Measurements from ENCODE around the gene SQSTM1.
A peak's percentile ranks its signal among the peaks of the same experiment; 100 is the strongest.

The SQSTM1 gene

GRCh38 chr5:179822059-179822432, 1.3 kb downstream of the SQSTM1 start:
- Mint-ChIP-seq H3K4me1 (ENCODE audit: low read depth) (peaks cover 64% of the 10 kb centered on the region), H3K4me3 (peak overlapping the region; percentile 91), H3K27ac (peak overlapping the region; percentile 95), H3K27me3 (no peaks in the 10 kb centered on the region), H3K36me3 (ENCODE audit: low read depth) (peaks cover 55% of the 10 kb centered on the region), H3K9me3 (no peaks in the 10 kb centered on the region)
- no peak for DNase-seq

GRCh38 chr5:179822444-179822990, 1.8 kb downstream of the SQSTM1 start:
- Mint-ChIP-seq H3K27me3 (no peaks in the 10 kb centered on the region), H3K36me3 (ENCODE audit: low read depth) (peaks cover 60% of the 10 kb centered on the region), H3K27ac (peak overlapping the region; percentile 95), H3K4me1 (ENCODE audit: low read depth) (peaks cover 65% of the 10 kb centered on the region), H3K9me3 (no peaks in the 10 kb centered on the region), H3K4me3 (peak overlapping the region; percentile 91)
- DNase-seq, result no peak

- no peaks in the 10 kb centered on the region for H3K27me3 Mint-ChIP-seq
- DNase-seq, result no peak
- H3K4me1 Mint-ChIP-seq (ENCODE audit: low read depth), result peaks cover 65% of the 10 kb centered on the region
- H3K4me3 Mint-ChIP-seq, result no peak overlapping the region
- H3K27ac Mint-ChIP-seq, result peak overlapping the region; percentile 23
- H3K9me3 Mint-ChIP-seq, result no peaks in the 10 kb centered on the region
- peaks cover 76% of the 10 kb centered on the region for H3K36me3 Mint-ChIP-seq (ENCODE audit: low read depth)
These were observed 3.4 kb downstream of the SQSTM1 start for GRCh38 chr5:179823937-179824744.

DNA sequence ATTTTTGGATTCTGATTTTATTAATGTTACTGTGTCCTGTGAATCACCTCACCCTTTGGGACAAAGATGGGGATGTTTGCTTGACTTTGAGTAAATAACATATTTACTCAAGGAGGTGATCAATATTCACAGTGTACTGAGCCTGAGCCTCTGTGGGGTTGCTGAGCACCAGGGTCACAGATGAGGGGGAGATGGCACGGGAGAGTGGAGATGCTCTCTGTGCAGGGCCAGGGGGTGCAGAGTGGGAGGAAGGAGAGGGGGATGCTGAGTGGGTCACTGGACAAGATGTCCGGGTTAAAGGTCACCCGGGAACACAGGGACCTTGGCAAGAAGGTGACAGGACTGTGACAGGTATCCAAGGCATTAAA, 4.0 kb downstream of the SQSTM1 start:
- no peaks in the 10 kb centered on the region for H3K27me3 Mint-ChIP-seq
- H3K36me3 Mint-ChIP-seq (ENCODE audit: low read depth), result peaks cover 82% of the 10 kb centered on the region
- H3K4me3 Mint-ChIP-seq, result no peak overlapping the region
- H3K27ac Mint-ChIP-seq, result peak overlapping the region; percentile 23
- DNase-seq, result no peak
- H3K4me1 Mint-ChIP-seq (ENCODE audit: low read depth), result peaks cover 62% of the 10 kb centered on the region
- no peaks in the 10 kb centered on the region for H3K9me3 Mint-ChIP-seq

- H3K4me1 Mint-ChIP-seq (ENCODE audit: low read depth), result peaks cover 56% of the 10 kb centered on the region
- no peaks in the 10 kb centered on the region for H3K27me3 Mint-ChIP-seq
- peak overlapping the region; percentile 33 for H3K27ac Mint-ChIP-seq
- no peak overlapping the region for H3K4me3 Mint-ChIP-seq
- no peak for DNase-seq
- H3K36me3 Mint-ChIP-seq (ENCODE audit: low read depth), result peaks cover 92% of the 10 kb centered on the region
- H3K9me3 Mint-ChIP-seq, result no peaks in the 10 kb centered on the region
These were observed 5.0 kb downstream of the SQSTM1 start for GRCh38 chr5:179825655-179826182.

- DNase-seq, result peak; percentile 69
- no peaks in the 10 kb centered on the region for H3K27me3 Mint-ChIP-seq
- H3K27ac Mint-ChIP-seq, result peak overlapping the region; percentile 91
- H3K9me3 Mint-ChIP-seq, result no peaks in the 10 kb centered on the region
- peak overlapping the region; percentile 25 for H3K4me3 Mint-ChIP-seq
- peaks cover 99% of the 10 kb centered on the region for H3K36me3 Mint-ChIP-seq (ENCODE audit: low read depth)
- peaks cover 46% of the 10 kb centered on the region for H3K4me1 Mint-ChIP-seq (ENCODE audit: low read depth)
These were observed 7.0 kb downstream of the SQSTM1 start for GRCh38 chr5:179827680-179828079.

DNA sequence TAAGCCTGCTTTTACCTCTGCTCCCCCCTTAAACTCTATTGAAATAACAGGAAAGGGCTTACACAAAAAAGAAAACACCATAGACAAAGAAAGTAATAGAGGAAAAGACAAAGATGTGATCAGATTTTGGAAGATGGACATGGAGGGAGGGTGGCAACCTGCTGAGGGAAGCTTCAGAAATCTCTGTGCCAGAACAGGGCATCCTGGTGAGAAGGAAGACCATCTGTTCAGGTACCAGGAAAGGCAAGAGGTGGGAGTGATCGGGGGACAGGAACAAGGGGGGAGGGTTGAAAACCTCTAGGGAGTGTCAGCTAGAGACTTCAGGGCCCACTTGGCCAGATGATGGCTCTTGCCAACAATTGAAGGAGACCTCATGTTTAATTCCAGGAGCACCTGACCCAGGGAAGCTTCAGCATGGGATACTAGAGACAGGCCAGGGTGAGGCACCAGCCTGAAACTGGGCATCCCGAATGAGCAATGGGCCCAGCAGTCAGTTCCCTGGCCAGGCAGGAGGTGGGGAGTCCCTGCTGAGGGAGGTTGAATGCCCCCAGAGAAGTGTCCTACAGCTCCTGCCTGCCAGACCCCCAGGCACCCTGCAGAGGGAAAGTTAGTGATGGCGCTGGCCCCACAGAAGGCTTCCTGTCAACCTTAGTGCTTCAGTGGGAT, 8.2 kb downstream of the SQSTM1 start:
- Mint-ChIP-seq H3K36me3 (ENCODE audit: low read depth) (peaks cover 99% of the 10 kb centered on the region), H3K4me1 (ENCODE audit: low read depth) (peaks cover 43% of the 10 kb centered on the region), H3K27ac (peak overlapping the region; percentile 81), H3K27me3 (no peaks in the 10 kb centered on the region), H3K9me3 (no peaks in the 10 kb centered on the region), H3K4me3 (no peak overlapping the region)
- DNase-seq, result no peak

DNA sequence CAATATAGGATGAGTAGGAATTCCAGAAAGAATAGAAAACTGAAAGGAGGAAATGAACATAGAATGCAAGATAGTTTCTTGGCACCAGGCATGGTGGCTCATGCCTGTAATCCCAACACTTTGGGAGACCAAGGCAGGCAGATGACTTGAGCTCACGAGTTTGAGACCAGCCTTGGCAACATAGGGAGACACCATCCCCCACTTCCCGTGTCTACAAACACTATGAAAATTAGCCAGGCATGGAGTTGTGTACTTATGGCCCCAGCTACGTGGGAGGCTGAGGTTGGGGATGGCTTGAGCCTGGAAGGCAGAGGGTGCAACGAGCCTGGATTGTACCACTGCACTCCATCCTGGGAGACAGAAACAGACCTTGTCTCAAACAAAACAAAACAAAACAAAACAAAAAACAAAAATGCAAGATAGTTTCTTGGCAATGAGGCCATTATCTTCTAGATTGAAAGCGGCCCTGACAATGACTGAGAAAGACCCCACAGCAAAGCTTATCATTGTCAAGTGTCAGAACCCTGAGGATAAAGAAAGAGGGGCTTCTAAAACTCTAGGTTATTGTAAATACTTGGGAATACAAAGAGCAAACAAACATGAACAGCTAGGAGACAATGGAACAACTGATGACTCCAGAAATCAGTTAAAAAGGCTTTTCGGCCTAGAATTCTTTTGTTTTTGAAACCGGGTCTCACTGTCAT, 9.2 kb downstream of the SQSTM1 start:
- Mint-ChIP-seq H3K27me3 (no peaks in the 10 kb centered on the region), H3K36me3 (ENCODE audit: low read depth) (peaks cover 93% of the 10 kb centered on the region), H3K4me3 (no peak overlapping the region), H3K4me1 (ENCODE audit: low read depth) (peaks cover 38% of the 10 kb centered on the region), H3K27ac (peak overlapping the region; percentile 81), H3K9me3 (no peaks in the 10 kb centered on the region)
- DNase-seq, result no peak

DNA sequence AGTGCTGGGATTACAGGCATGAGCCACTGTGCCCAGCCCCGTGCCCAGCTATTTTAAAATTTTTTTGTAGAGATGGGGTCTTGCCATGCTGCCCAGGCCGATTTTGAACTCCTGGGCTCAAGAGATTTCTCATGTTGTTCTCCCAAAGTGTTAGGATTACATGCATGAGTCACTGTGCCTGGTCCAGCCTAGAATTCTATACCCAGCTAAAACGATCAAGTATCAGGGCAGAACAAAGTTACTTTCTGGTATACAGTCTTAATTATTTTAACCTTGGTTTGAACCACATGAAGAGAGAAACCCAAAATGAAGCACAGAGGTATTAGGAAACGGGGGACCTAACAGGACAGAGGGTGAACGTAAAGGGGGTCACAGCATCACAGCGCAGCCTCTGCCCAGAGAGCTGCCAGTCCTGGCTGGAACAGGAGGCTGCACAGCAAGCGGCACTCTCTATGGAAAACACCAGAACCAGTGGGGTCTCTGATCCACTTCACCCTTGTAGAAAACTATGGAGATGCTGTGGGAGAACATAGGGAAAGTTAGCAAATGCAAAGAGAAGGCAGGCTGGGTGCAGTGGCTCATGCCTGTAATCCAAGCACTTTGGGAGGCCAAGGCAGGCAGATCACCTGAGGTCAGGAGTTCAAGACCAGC, 10.2 kb downstream of the SQSTM1 start:
- H3K36me3 Mint-ChIP-seq (ENCODE audit: low read depth), result peaks cover 92% of the 10 kb centered on the region
- no peaks in the 10 kb centered on the region for H3K9me3 Mint-ChIP-seq
- peak overlapping the region; percentile 55 for H3K27ac Mint-ChIP-seq
- H3K27me3 Mint-ChIP-seq, result no peaks in the 10 kb centered on the region
- H3K4me3 Mint-ChIP-seq, result no peak overlapping the region
- DNase-seq, result no peak
- H3K4me1 Mint-ChIP-seq (ENCODE audit: low read depth), result peaks cover 33% of the 10 kb centered on the region

- no peak for DNase-seq
- H3K9me3 Mint-ChIP-seq, result no peaks in the 10 kb centered on the region
- peaks cover 40% of the 10 kb centered on the region for H3K4me1 Mint-ChIP-seq (ENCODE audit: low read depth)
- H3K27me3 Mint-ChIP-seq, result no peaks in the 10 kb centered on the region
- no peak overlapping the region for H3K4me3 Mint-ChIP-seq
- peaks cover 92% of the 10 kb centered on the region for H3K36me3 Mint-ChIP-seq (ENCODE audit: low read depth)
- H3K27ac Mint-ChIP-seq, result peak overlapping the region; percentile 74
These were observed 11.5 kb downstream of the SQSTM1 start for GRCh38 chr5:179832039-179832745.

DNA sequence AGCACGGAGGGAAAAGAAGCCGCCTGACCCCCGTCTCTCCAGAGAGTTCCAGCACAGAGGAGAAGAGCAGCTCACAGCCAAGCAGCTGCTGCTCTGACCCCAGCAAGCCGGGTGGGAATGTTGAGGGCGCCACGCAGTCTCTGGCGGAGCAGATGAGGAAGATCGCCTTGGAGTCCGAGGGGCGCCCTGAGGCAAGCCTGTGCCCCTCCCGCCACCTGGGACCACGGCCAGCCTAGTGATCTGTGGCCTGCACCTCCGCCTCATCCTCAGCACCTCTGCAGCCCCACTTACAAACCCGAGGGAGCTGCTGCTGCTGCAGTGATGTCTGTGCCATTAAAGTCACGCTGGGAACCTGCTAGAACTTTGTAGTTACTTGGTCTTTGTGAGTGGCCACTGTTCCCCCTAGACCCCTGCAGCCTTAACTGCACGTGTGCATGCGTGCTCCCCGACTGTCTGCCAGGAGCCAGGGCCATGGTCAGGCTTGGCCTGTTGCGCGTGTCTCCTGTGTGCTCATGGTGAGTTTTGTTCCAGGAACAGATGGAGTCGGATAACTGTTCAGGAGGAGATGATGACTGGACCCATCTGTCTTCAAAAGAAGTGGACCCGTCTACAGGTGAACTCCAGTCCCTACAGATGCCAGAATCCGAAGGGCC, 12.5 kb downstream of the SQSTM1 start:
- peaks cover 35% of the 10 kb centered on the region for H3K4me1 Mint-ChIP-seq (ENCODE audit: low read depth)

GRCh38 chr5:179833709-179834070, 13.0 kb downstream of the SQSTM1 start:
- Mint-ChIP-seq H3K4me1 (ENCODE audit: low read depth) (peaks cover 33% of the 10 kb centered on the region), H3K4me3 (no peak overlapping the region), H3K27me3 (no peaks in the 10 kb centered on the region), H3K9me3 (no peaks in the 10 kb centered on the region), H3K27ac (peak overlapping the region; percentile 71), H3K36me3 (ENCODE audit: low read depth) (peaks cover 92% of the 10 kb centered on the region)
- DNase-seq, result no peak

More for the DNA sequence above, 12.5 kb downstream of the SQSTM1 start:
- H3K27ac Mint-ChIP-seq, result peak overlapping the region; percentile 71
- H3K9me3 Mint-ChIP-seq, result no peaks in the 10 kb centered on the region
- H3K27me3 Mint-ChIP-seq, result no peaks in the 10 kb centered on the region
- no peak overlapping the region for H3K4me3 Mint-ChIP-seq
- H3K36me3 Mint-ChIP-seq (ENCODE audit: low read depth), result peaks cover 92% of the 10 kb centered on the region
- DNase-seq, result no peak

DNA sequence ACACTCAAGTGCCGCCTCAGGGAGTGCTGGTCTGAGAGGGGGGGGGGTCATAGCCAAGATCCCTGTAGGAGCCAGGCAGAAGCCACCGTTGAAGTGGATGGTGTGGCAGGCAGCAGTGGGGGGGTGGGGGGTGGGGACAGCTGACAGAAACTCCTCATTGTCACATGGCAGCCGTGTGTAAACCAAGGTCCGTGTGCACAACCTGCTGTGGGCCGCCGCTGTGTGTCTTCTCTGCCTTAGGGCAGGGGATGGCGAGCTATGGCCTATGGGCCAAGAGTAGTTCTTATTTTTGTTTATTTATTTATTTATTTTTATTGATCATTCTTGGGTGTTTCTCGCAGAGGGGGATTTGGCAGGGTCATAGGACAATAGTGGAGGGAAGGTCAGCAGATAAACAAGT, 13.4 kb downstream of the SQSTM1 start:
- H3K4me1 Mint-ChIP-seq (ENCODE audit: low read depth), result peaks cover 30% of the 10 kb centered on the region
- H3K27me3 Mint-ChIP-seq, result no peaks in the 10 kb centered on the region
- peaks cover 91% of the 10 kb centered on the region for H3K36me3 Mint-ChIP-seq (ENCODE audit: low read depth)
- no peak overlapping the region for H3K4me3 Mint-ChIP-seq
- DNase-seq, result no peak
- H3K9me3 Mint-ChIP-seq, result no peaks in the 10 kb centered on the region
- no peak overlapping the region for H3K27ac Mint-ChIP-seq

All from activated T-cell treated with anti-CD3 and anti-CD28 coated beads, Interleukin-2, amount 50 U/mL, for 24 hours (primary cell).